NOMO-1 (cell line): ENCODE data around the gene SLC6A15.

Experiments used
- DNase-seq, 2 experiments: peaks; one replicate each; lab custom pipeline; 2025; ENCODE audit not compliant: unreplicated experiment in 2 of 2; lab: John Stamatoyannopoulos, UW

Gene SLC6A15

DNA sequence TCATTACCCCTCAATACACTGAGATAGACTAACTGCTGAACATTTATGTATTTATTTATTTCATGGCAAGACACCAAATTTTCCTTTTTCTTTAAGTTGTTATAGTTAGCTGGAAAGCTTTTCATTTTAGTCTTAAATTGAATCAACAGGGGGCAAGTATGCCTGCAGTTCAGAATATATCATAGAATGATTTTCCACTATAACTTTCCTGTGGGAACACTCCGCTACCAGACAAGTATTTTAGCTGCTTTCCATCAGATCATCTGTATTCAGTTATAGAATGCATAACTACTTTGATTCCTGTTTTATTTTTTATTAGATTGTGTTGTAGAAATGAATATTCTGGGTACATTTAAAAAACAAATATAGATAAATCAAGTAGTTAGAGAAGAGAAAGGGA is 102.0 kb downstream of the SLC6A15 start:
- DNase-seq, result no peak
